HG03280 (cell line): ENCODE results near the gene KCNK17.

ENCODE experiments used
- ATAC-seq: cut with Tn5 transposase; IDR thresholded peaks from one replicate; pipeline ENCODE4 v1.9.1; 2021; ENCODE audit warnings: mild to moderate bottlenecking, moderate library complexity; ENCODE audit not compliant: unreplicated experiment

KCNK17 gene, protein sequence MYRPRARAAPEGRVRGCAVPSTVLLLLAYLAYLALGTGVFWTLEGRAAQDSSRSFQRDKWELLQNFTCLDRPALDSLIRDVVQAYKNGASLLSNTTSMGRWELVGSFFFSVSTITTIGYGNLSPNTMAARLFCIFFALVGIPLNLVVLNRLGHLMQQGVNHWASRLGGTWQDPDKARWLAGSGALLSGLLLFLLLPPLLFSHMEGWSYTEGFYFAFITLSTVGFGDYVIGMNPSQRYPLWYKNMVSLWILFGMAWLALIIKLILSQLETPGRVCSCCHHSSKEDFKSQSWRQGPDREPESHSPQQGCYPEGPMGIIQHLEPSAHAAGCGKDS

DNA sequence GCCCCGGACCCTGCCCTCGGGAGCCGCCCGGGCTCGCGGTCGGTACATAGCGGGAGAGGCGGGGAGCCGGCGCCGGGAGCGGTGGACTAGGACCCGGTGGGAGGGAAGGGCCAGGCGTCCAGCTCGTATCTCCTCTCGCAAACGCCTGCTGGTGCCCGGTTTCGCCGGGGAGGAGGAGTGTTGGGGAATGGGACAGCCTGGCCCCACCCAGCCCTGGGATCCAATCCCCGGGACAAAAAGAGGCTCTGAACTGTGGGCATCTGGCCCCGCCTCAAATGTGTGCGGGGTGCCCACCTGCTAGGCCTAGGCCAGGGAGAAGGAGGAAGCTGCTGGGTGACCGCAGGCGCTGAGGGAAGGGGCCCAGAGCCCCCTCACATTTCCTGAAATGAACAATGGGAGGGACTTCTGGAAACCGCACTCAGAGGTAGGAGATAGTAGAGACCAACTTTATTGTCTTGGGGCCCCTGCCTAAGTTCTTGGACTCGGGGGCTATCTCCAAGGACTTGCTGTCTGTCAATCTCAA lies at the start of gene KCNK17:
Gene KCNK17 (minus strand): TSS at position 147 of the 523 bp plus-strand sequence. CDS start 99 bp downstream, at position 48.
- ATAC-seq: no peak

DNA sequence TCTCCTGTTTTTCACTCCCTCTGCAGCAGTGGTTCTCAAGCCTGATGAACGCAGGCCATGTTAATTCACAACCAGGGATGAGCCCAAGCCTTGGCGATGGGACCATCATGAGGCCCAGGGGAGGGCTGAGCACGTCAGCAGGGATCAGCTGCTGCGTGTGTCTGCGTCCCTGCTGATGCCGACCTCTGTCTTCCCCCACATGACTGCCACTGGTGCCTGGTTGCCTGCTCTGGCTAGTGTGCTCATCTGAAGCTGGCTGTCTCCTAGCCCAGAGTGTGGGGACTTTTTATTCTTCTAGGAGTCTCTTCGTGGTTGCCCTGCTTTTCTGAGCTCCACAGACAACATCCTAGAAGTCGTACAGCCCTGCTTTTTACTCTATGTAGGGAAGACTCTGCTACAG lies 49.1 kb upstream of the KCNK17 start:
- no peak for ATAC-seq

DNA sequence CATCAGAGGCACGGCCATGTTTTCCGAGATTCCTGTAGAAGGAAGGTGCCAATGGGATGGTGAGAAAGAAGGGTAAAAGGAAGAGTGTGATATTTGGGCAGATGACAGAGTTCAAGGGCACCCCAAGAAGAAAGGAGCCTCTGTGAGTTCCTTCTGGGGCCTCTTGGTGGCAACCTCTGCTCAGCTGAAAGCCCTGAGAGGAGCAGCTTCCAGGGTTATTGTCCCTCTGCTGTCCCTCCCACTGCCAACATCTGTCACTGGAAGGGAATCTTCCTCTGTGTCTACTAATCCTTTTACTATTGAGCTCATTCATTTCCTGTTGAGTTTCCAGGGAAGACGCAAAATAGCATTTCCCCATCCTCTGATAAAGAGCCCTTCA lies 48.3 kb upstream of the KCNK17 start:
- ATAC-seq: no peak

DNA sequence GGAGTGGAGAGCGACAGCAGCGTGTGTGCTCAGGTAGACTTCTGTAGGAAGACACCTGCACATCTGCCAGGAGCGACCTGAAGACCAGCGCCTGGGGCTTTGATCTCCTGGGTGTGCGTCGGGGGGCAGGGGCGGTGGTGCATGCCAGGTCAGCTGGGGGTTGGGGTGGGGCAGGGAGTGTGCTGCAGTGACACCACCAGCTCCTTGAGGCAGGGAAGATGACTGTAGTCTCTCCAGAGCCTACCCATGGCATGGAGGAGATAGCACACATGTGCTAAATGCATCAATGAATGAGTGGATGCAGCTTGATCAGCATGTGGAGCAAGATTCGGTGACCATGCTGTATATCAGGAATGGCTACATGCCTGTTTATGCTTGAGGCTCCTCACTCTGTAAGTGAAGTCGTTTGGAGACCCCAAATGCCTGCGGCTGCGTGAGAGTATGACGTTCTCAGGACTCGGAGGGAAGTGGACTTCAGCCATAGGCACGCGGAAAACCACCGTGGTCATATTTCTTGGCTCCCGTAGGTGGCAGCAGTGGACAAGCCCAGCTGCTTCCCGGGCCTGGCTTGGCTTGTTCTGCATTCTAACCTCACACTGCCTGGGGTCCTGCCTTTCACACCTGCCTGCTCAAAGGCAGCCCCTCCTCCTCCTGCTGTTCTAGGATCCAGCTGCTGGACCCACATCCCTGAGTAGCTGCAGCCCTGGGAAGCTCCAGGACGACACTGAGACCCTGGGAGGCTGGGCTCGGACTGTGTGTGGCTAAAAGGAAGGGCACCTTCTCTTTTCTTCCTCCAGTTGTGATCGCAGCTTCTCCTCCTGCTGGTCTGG lies 47.7 kb upstream of the KCNK17 start:
- no peak for ATAC-seq

DNA sequence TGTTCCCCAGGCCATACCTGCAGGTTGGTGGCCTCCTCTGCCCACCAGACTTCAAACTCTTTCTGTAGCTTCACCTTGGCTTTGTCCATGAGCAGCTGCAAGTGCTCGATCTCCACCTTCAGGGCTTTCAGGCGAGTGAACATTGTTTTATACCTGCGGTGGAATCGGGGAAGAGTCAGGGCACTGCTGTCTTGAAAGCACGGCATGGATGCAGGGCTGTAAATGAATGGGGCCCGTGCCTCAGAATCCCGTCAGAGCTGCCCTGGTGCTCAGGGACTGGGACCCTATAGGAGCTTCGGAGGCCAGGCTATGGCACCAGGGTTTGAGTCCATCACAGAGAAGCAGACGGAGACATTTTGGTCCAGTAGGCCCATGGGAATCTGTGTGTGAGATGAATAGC lies 46.2 kb upstream of the KCNK17 start:
- no peak for ATAC-seq

DNA sequence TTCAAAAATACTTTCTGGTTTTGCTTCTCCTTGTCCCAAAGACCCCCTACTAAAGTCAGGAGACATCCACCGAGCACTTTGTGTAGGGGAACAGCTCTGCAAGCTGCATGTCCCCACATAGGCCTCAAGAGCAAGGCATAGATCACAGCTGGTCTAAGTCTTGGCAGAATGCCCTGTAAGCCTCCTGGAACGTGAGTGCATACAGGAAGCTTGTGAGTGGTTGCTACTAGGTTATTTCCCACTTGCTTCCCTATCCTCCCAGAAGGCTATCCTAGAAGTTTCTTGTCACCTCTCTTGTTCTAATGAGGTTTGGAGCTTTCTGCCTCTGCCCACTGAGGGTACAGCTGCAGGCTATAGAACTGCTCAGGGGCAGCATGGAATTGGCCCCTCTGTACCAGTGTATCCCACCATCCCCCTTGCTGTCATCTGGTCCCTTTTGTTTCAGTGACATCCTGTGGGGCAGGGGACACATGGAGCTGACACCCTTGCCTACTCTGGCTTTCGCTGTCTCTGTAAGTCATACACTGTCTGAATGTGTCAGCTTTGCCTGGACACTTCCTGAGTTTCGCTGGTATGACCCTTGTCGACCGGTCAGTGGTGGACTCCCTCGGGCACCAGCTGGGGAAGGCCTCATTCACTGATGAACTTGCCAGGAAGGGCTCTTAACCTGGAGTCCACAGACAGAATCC lies 43.9 kb upstream of the KCNK17 start:
- no peak for ATAC-seq

DNA sequence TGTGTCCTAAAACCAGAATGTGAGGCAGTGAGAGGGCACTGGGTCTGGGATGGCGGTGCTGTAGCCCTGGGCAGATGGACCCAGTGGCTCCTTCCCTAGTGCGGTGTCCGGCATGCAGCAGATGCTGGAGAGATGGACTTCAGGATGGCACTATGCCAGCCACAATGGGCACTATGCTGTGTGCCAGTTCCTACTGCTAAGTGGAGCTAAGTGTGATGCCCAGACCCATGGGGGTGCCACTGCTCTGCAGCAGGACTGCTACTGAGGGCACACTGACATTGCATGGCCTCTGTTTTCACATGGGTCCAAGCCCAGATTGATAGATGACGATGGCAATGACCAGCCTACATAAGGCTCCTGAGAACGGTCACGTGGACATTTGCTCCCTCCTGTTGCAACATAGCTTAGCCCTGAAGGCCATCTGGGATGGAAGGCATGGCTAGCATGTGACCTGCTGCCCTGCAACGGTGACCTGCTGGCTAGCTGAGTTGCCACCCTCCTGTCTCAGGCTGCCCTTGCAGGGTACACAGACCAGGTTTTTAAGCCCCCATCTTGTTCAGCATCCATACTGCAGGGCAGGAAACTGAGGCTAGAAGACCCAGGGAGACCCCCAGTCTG lies 39.6 kb upstream of the KCNK17 start:
- no peak for ATAC-seq

DNA sequence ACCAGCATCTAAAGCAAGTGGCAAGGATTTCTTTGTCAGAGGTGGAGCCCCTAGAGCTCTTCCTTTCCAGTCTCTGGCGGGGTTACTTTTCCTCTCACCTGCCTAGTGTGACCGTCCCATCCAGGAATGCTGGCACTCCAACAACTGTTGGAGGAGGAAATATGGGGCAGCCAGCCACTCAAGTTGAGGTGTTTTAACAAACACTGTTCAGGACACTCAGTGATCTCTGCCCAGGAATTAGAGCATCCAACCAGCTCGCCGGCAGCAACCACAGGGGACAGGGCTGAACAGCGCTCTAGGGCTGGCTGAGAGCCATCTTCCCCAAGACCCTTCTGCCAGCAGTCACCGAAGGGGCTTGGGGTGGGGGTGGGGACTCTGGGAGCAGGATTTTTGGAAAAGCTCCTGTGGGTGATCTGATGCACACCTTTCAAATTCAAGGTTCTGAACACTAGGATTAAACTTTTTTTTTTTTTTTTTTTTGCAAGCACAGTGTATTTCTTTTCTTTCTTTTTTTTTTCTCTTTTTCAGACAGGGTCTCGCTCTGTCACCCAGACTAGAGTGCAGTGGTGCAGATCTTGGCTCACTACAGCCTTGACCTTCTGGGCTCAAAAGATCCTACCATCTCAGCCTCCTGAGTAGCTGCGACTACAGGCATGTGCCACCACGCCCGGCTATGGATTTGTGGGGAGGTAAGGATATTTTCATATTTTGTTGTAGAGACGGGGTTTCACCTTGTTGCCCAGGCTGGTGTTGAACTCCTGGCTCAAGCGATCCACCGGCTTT lies 36.7 kb upstream of the KCNK17 start:
- ATAC-seq: no peak

DNA sequence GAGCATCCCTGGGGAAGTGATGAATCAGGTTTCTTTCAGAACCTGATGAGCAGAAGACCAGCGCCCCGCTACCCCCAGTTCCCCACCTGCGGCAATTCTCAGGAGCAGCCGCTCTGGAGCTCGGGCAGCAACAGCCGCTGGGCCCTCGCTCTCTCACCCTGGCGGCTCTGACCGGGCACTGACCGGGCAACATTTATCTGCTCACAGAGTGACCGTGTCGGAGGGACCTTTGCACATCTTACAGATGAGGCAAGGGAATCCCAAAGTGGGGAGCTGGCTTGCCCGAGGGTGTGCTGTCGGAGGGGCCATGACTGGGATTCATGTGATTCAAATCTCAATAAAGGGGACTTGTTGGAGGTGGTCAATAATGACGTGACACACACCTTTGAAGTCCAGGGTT lies 34.5 kb upstream of the KCNK17 start:
- ATAC-seq: no peak

DNA sequence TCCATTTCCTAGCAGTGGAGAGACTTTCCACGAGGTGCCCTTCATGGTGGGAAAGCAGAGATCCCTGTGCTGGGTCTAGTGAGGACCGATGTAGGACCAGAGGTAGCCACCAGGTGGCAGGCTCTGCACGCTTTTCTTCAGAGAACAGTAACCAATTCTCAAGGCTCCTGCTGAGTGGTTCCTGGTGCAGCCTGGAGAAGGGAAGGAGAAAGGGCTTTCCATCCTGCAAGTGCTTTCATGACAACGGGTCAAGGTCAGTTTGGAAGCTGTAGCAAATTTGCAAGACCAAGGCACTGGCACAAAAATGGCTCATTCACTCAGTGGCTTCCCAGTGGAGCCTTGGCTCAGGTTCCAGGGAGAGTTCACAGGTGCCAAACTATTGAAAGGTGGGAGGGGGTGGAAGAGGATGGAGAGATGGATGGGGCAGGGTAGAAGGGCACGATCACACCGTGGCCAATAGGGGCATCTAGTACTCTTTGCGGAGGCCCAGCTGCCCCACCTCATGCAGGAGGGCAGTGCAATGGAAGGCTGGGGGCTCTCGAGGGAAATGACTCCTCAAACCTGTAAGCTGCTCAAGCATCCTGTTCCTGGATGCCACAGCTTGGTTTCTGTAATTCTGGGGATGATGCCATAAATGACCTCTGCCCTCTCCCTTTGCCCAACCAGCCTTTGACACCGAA lies 33.8 kb upstream of the KCNK17 start:
- ATAC-seq: peak; percentile 58

DNA sequence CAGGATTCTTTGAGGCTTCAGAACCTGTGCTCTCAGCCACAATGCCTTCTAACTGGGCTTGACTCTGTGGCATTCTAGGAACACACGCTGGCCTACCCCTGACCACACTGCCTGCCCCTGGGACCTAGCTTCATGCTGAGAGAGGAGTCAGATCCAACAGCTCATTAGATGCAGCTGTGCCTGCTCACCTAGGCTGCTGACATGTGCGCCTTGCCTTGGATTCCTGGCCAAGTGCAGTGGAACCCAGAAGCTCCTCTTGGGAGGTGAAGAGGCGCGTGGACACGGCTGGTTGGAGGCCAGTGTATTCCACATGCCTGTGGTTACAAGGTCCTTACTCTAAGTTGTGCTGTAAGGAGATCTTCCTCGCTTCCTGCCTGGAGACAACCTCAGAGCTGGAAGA lies 33.0 kb upstream of the KCNK17 start:
- no peak for ATAC-seq

DNA sequence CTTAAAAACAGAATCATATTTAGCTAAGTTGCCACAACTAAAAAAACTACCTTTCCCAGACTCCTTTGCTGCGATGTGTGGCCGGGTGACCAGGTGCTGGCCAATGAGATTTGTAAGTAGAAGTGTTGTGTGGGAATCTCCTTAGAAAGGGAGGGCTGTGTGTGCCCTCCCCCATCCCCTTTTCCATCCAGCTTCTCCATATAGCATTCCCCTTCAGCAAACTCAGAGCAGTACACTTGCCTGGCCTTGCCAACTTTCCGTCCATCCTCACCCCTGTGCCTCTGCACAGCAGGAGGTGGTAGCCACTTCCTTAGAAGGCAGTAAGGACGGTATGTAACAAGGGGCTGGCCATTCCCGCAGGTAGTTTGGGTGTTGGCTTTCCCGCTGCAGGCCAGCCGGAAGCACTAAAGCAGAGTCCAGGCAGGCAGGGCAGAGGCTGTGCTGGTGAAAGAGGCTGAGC lies 30.6 kb upstream of the KCNK17 start:
- no peak for ATAC-seq

DNA sequence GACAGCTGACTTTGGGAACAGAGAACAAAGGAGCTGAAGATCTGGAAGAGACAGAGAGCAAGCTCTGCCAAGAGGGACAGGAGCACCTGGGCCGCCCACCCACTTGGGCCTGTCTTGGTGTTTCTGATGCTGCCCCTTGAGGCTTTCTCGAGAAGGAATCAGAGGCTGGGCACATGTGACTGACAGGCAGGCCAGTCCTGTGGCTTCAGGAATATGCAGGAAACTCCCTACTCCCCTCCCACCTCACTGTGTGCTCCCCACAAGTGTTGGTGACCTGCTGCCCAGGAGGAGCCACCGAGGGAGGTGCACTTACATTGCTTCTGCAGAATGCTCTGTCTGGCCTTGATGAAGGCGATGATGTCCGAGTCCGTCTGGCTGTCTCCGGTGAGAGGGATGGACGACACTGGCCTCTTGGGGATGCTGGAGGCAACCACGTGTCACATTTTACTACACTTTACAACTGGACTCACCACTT lies 29.2 kb upstream of the KCNK17 start:
- ATAC-seq: no peak

DNA sequence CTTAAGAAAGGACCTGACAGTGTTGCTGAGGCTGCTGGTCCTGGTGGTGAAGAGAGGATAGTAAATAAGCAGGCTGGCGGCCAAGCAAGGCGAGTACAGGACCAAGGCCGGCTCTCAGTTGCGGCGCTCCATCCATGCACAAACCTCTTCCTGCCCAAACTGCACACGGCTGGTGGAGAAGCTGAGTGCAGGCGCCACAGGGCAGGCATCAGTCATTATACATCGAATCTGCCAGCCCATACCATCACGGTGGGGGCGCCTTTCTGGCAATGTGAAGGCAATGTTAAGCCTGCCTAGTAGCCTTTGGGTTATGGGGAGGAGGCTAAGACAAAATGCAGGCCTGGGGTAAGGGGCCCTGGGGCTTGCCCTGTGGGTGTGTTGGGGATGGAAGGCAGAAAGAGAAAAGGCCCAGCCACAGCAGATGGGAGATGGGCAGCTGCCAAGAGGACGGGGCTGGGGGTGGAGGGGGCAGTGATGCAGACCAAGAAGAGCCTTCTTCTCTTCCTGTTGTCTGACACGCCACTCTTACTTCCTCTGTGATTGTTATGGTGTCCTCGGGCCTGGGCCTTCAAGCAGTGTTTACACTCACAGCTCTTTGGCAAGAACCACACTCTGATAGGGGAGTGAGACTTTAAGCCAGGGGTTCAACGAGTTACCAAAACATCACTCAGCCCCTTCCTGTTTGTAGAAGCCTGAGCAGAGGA lies 28.6 kb upstream of the KCNK17 start:
- no peak for ATAC-seq

DNA sequence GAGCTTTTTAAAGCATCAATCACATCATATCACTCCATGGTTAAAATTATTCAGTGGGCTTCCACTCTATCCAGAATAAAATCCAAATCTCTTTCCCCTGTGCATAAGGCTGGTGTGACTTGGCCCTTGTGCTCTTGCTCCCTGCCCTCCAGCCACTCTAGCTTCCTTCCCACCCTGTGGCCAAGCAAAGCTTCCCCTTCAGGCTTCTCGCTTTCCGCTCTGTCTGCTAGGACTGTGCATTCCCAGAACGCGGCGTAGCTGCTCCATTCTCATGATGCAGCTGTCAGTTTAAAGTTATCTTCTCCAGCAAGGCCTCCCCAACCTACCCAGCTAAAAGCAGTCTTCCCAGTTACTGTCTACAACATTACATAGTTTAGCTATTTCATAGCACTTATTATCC lies 27.7 kb upstream of the KCNK17 start:
- no peak for ATAC-seq

DNA sequence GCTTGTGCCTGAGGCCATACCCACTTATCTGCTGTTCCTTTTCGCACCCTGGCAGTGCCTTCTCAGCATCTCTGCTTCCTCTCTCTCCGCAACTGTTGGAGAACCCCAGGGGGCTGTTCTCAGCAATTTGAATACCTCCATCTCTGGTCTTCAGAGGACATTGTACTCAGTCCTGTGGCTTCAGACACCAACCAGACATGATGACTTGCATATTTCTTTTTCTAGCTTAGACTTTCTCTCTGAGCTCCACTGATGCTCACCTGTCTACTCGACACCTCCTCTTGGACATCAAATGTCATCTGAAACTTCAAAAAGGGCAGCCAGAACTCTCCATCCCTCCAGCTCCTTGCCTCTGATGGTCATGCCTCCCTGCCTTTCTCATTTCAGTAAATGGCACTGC lies 27.1 kb upstream of the KCNK17 start:
- no peak for ATAC-seq

DNA sequence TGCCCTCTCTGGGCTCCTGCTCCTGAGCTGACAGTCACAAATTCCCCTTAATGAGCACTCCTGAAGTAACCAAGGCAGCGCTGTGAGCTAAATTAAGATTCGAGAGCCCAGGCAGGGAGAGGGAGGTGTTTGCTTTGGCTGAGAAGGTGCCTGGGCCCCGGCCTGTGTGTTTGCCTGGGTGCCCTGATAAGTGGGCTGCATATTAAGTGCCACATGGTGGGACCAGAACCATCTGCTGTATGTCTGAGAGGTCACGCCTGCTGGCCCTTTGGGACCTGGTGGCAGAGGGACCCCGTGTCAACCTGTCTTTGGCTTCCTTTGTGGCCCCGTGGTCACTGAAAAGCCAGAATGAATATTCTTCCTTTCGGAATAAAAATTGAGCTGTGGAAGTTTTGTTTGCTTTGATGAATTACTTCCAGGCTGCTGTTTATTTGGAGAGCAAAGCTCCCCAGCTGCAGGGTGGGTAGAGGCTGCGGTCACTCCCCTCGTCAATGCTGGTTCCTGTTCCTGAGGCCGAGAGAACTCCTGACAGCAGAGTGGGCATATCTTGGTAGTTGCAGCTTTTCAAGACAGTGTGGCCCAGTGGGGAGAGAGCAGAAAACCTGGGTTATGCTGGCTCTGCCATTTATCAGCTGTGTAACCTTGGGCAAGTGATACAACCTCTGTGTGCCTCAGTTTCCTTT lies 25.8 kb upstream of the KCNK17 start:
- ATAC-seq: no peak

DNA sequence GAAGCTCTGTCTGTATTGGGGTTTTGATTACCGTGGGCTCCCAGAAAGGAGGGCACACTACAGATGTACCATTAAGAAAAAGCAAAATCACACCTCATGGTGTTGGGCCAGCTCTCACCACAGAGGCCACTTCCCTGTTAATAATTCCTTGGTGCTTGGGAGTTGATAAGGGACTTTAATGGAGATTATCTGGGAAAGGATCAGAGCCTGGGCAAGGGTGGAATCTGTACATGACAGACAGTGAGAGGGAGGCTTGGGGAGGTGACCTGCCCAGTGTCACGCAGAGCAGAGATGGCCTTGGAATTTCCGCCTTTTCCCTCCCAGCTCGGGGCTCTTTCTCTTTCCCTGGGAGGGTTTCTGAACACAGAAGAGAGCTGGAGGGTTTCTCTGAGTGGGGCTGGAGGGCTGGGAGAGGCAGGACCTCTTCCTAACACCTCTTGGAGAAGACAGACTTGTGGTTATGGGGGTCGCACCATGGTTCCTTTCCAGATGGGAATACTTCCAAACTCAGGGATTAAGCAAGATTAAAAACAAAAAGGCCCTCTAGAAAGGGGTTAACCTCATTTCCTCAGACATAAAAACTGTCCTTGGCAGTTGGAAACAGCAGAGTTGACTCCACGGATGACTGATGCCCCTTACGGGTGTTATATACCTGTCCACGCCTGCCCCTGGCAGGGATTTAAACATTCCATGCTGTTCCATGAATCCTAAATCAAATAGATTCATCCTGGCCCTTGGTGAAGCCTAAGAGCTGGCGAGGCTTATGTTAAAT lies 25.1 kb upstream of the KCNK17 start:
- ATAC-seq: no peak
